Activated effector memory CD4-positive, alpha-beta T cell treated with Interleukin-2 at 50 U/mL for 16 hours (primary cell): ENCODE results near the gene PCSK9.

ENCODE experiments used
- DNase-seq: peaks from one replicate; pipeline ENCODE4 v3.0.0-alpha.2; 2020

Gene PCSK9

DNA sequence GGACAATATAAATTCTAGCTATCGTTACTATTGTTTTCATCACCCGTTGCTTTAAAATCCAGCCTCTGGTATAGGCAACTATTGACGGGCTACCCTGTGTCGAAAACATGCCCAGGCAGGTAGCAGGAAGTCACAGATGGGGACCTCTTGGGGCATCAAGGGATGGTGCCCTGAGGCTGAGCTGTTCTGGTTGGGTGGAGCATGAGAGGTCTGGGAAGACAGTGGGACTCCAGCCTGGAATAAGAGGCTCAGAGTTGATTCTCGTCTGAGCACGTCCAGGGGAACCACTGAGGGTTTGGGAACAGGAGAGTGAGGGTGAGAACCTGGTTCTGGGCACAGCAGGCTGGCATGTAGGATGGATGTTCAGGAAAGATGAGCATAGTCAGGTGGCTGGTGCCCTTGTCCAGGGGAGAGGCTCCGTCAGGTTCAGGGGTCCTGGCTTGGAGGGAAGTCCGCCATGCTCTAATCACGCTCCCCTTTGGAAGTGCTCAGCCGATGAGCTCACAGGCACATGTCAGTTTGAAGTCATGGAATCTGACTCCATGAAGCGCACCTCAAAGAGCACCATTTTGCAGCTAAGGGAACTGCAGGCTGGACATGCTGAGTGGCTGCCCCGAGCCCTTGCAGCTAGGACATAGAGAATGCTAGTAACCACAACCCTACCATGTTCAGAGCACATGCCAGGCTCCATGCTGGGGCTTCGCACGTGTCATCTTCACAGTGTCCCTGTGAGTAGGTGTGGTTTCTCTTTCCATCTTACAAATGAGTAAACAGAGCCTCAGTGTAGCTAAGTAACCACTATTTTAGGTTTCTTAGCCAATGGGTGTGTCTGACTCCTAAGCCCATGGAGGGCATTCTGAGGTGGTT, 21.0 kb downstream of the PCSK9 start:
- DNase-seq = no peak

- no peak for DNase-seq
These were observed 21.8 kb downstream of the PCSK9 start for GRCh38 chr1:55061000-55061705.

- DNase-seq = no peak
These were observed 22.5 kb downstream of the PCSK9 start for GRCh38 chr1:55061706-55062321.

DNA sequence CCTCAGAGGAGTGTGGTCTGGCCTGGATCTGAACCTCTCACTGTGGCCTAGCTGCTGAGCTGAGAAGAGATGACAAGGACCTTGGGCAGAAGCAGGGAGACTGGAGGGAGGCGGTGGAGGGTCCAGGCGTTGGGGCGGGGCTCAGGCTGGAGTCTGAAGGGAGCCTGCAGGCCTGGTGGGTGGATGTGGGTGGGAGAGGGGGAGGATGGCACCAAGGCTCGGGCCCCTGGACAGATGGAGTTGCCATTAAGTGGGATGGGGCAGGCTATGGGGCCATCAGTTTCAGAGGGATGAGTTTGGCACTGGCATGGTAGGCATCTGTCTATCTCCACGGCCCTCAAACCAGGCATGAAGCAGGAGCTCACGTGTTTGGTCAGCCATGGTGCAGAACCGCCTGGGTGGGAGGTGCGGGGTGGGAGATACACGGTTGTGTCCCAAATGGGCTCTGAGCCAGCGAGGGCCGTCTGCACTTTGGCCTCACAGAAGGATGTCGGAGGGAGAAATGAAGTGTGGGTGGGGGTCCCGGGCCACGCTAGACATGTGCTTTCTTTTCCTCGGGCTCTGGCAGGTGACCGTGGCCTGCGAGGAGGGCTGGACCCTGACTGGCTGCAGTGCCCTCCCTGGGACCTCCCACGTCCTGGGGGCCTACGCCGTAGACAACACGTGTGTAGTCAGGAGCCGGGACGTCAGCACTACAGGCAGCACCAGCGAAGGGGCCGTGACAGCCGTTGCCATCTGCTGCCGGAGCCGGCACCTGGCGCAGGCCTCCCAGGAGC, 23.6 kb downstream of the PCSK9 start:
- DNase-seq = no peak

DNA sequence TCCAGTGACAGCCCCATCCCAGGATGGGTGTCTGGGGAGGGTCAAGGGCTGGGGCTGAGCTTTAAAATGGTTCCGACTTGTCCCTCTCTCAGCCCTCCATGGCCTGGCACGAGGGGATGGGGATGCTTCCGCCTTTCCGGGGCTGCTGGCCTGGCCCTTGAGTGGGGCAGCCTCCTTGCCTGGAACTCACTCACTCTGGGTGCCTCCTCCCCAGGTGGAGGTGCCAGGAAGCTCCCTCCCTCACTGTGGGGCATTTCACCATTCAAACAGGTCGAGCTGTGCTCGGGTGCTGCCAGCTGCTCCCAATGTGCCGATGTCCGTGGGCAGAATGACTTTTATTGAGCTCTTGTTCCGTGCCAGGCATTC, 24.2 kb downstream of the PCSK9 start:
- DNase-seq = no peak

GRCh38 chr1:55064071-55064581, 24.8 kb downstream of the PCSK9 start:
- no peak for DNase-seq

GRCh38 chr1:55064861-55065263, 25.5 kb downstream of the PCSK9 start:
- DNase-seq = no peak

DNA sequence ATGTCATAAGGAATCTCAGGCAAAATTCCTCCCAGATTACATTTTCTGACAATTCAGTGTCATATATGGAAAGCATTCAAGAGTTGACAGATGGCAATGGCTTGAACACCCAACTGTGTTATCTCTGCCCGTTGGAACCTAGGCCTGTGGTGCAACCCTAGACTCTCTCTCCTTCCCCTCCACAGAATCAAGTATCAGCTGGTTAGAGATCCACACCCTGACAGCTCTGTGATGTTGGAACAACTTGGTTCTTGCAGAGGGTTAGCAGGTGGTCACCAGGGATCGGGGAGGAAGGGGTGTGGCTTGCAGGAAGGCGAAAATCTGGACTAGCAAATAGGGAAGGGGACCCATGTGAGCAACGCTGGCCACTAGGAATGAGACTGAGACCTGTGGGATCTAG, 26.3 kb downstream of the PCSK9 start:
- DNase-seq = no peak

- DNase-seq = no peak
These were observed 27.9 kb downstream of the PCSK9 start for GRCh38 chr1:55067022-55067778.

- DNase-seq = no peak
These were observed 28.6 kb downstream of the PCSK9 start for GRCh38 chr1:55067914-55068313.

DNA sequence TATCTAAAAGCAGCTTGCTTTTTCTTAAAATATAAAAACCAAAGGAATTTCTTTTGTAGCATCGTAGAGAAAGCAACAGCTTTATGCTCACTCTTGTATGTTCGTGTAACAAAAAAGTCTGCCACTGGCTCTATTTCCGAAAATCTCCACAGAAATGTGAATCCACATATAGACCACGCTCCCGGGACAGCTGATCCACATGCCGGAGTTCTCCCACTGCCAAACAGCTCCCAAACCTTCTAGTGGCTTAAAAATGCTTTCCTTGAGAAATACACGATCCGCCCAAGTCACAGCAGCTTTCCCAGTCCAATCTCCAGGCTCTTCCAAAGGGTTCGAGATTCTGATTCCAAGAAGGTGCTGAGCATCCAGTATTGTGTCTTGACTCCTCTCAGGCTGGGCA, 29.3 kb downstream of the PCSK9 start:
- no peak for DNase-seq

GRCh38 chr1:55069280-55069679, 29.9 kb downstream of the PCSK9 start:
- DNase-seq = no peak

DNA sequence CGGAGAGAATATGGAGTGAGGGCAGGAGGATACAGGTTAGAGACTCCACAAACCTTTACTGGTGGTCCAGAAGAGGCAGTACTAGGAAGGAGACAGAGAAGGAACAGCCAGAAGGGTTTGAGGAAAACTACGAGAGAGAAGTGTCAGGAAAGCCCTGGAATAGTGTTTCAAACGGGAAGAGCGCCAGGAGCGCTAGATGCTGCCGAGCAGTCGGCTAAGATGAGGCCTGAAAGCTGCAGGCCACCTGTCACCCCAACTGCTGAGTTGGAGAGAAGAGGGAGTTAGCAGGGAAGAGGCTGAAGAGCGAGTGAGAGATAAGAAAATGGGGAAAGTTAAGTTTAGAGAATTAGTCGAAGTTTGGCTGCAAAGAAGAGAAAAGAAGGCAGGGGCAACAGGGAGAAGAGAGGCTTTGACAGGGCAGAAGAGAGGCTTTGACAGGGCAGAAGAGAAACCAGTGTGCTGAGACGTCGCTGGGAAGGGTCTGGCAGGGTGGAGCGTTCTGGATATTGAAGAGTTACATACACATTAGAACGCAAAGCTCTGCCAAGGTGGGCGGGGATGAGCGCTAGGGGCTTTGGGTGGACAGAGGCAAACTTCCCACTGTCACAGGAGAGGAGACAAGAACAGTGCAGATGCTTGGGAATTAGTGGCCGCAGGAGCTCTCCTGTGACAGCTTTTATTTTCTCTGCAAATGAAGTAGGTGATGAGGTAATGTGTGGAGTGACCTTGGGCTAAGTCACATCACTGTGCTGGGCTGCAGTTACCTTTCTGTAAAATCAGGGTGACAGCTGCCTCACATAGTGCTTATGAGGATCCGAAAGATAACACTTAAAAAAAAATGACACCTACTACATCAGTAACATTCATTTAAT, 31.2 kb downstream of the PCSK9 start:
- no peak for DNase-seq

DNA sequence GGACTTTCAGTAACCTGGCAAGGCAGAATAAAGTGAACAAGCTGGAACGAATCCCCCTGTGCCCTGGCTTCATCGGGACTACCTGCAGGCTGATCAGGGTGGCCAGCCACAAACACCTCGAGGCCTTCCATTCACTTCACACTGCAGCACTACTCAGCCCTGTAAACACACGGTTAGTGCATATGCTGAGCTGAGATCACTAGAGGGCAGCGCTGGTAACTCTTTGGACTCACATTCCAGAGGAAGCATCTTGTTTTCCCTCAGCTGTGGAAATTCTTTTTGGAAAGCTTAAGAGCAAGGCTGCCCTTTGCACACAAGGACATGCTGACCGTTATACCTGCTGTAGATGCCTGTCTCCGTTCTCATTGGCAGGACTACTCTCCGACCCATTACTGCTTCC, 32.1 kb downstream of the PCSK9 start:
- no peak for DNase-seq

GRCh38 chr1:55073187-55073916, 34.0 kb downstream of the PCSK9 start:
- no peak for DNase-seq

DNA sequence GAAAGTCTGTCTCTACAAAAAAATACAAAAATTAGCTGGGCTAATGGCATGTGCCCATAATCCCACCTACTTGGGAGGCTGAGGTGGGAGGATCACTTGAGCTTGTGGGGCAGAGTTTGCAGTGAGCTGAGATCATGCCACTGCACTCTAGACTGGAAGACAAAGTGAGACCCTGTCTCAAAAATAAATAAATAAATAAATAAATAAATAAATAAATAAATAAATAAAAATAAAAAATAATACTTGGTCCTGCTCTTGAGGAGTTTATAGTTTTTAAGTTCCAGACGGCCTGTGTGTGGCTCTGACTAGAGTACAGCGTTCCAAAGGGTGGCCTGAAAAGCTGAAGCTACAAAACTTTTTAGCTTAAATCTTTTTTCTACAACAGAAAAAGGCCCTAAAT, 35.1 kb downstream of the PCSK9 start:
- DNase-seq = no peak

GRCh38 chr1:55076356-55076755, 37.0 kb downstream of the PCSK9 start:
- no peak for DNase-seq

- no peak for DNase-seq
These were observed 39.1 kb downstream of the PCSK9 start for GRCh38 chr1:55078470-55078869.

DNA sequence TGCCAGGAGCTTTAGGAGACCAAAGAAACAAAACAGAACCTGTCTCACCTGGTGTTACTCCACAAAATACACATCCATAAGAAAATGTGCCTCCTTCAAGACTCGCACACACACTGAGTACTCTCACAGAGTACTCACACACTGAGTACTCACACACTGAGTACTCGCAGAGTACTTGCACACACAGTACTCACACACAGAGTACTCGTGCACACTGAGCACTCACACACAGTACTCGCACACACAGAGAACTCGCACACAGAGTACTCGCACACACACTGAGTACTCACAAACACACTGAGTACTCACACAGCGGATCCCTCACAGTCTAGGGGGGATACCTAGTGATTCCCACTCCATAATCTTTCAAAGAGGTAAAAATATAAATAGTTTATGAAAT, 40.3 kb downstream of the PCSK9 start:
- no peak for DNase-seq

DNA sequence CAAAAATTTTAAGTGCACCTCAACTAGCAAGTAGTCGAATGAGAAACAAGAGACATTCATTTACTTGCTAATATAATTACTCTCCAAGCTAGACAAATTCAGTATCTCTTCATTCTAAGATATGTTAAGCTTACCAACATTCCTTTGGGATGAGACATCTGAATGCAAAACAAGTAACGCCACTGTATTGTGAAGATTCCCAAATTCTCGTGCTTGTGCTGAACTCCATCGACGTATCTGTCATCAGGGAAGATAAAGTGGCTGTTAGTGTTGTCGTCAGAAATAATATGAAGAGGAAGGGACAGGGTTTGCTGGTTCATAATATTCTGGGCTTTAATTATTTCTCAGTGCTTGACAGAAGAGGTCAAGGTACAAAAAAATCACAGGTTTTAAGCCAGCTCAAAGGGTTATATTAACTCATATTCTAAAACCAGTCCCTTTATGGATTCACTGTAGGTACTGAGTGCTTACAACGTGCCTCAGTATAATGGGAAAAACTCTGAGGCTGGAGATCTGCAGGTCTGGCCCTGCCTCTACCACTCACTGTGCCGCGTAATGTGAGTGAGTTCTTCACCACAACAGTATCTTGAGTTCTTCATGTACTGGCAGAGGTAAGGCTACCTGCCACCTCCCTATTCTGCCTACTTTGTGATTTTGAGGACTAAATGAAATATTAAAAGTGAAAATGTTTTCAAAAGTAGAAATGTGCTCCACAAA, 42.0 kb downstream of the PCSK9 start:
- no peak for DNase-seq
